HG03439 (cell line): ENCODE measurements around the gene TBC1D10B.
"Not testable (repeated sequence)": the region's sequence is repeated elsewhere in the genome, so short reads cannot be mapped to it uniquely, and the experiment has no call there.

Experiments used
- ATAC-seq: cut with Tn5 transposase; IDR thresholded peaks from one replicate; pipeline ENCODE4 v1.9.1; 2021; ENCODE audit warnings: mild to moderate bottlenecking, moderate library complexity; ENCODE audit not compliant: unreplicated experiment

The TBC1D10B gene

GRCh38 chr16:30337964-30338357 is 32.3 kb downstream of the TBC1D10B start:
- ATAC-seq = not testable (repeated sequence)

GRCh38 chr16:30335598-30336474 is 34.5 kb downstream of the TBC1D10B start:
- ATAC-seq = peak; percentile 26

GRCh38 chr16:30335028-30335597 is 35.2 kb downstream of the TBC1D10B start:
- peak; percentile 71 for ATAC-seq

- ATAC-seq = peak; percentile 86
Measured at GRCh38 chr16:30334473-30334989, 35.8 kb downstream of the TBC1D10B start.

GRCh38 chr16:30324220-30324619 is 46.1 kb downstream of the TBC1D10B start:
- not testable (repeated sequence) for ATAC-seq

- ATAC-seq = not testable (repeated sequence)
Measured at GRCh38 chr16:30318647-30319046, 51.6 kb downstream of the TBC1D10B start.

- ATAC-seq = not testable (repeated sequence)
Measured at GRCh38 chr16:30310937-30311336, 59.4 kb downstream of the TBC1D10B start.

GRCh38 chr16:30309255-30309654 is 61.0 kb downstream of the TBC1D10B start:
- not testable (repeated sequence) for ATAC-seq
